ENCODE measurements around the gene GATB. TPM values are rescaled to one million over a fixed set of nuclear protein-coding genes. Genes with fewer than 3 reads are reported as not detected.

The GATB gene
- total and polyA plus RNA-seq, 2 donors (not counting 1 experiment from before 2014, with no cell fraction given) = 11.6 to 19.2 TPM

GRCh38 chr4:151709587-151709986 is 51.2 kb downstream of the GATB start:
- Histone ChIP-seq H3K4me2 (replicated peaks; ENCODE audit: low read depth, low read length, poor library complexity, severe bottlenecking) (no peak overlapping the region), H3K79me2 (ENCODE audit: control insufficient read depth, insufficient read depth, low read length) (no peaks in the 10 kb centered on the region), H3K27ac (ENCODE audit: low read length in 2 of 2) (no peak overlapping the region), H4K20me1 (ENCODE audit: control insufficient read depth, insufficient read depth, low read length, poor library complexity, severe bottlenecking) (no peaks in the 10 kb centered on the region), H2AFZ (ENCODE audit: insufficient read depth, low read depth, low read length, poor library complexity, severe bottlenecking) (no peak overlapping the region), H3K4me3 (ENCODE audit: control extremely low read depth in 1 of 5, extremely low read depth in 1 of 5, insufficient read depth in 1 of 5, low read depth in 2 of 5, low read length in 4 of 5) (no peak overlapping the region), H3K4me1 (ENCODE audit: control insufficient read depth in 2 of 2, insufficient read depth in 2 of 2, low read length in 2 of 2) (no peaks in the 10 kb centered on the region), H3K9me3 (ENCODE audit: control extremely low read depth in 1 of 3, control insufficient read depth in 2 of 3, insufficient read depth in 1 of 3, low read length in 2 of 3) (no peaks in the 10 kb centered on the region), H3K27me3 (replicated peaks in 1 of 4; ENCODE audit: control extremely low read depth in 1 of 4, control insufficient read depth in 3 of 4, insufficient read depth in 4 of 4, low read length in 3 of 4) (no peaks in the 10 kb centered on the region), H3K9ac (ENCODE audit: low read length) (no peak overlapping the region), H3K36me3 (replicated peaks in 1 of 2; ENCODE audit: control extremely low read depth in 1 of 2, control insufficient read depth in 1 of 2, extremely low read depth in 1 of 2, insufficient read depth in 2 of 2, low read length in 1 of 2) (peaks cover 0 to 27% of the 10 kb centered on the region in 2 experiments)
- Mint-ChIP-seq H3K27ac (no peak overlapping the region), H3K4me1 (no peaks in the 10 kb centered on the region), H3K27me3 (no peaks in the 10 kb centered on the region), H3K4me3 (no peak overlapping the region), H3K9me3 (ENCODE audit: insufficient read depth) (no peaks in the 10 kb centered on the region)
- 98% methylated on average over 7 of the region's 7 CpGs for WGBS (ENCODE audit: insufficient coverage)
- no peak for ATAC-seq (ENCODE audit: low read depth)
- TF ChIP-seq EZH2 (IDR thresholded peaks at IDR 0.05; ENCODE audit: borderline replicate concordance, insufficient read depth, low read depth, low read length, poor library complexity, severe bottlenecking) (no peak), CTCF (IDR thresholded peaks at IDR 0.05) (no peak)
- intact Hi-C loops (cut with micrococcal nuclease) = no loop called here
- CTCF ChIA-PET = no interaction called here
- POLR2A ChIA-PET = no interaction called here
- DNase-seq = no peak

GRCh38 chr4:151709071-151709470 is 51.7 kb downstream of the GATB start:
- no peak overlapping the region for H3K27ac Mint-ChIP-seq
- ATAC-seq (ENCODE audit: low read depth) (no peak), DNase-seq (no peak)
- ChIA-PET POLR2A (no interaction called here), CTCF (no interaction called here)
- WGBS (ENCODE audit: insufficient coverage) = 96% methylated on average over 5 of the region's 6 CpGs
- Histone ChIP-seq H3K27ac (ENCODE audit: low read length in 2 of 2) (no peak overlapping the region), H3K9ac (ENCODE audit: low read length) (no peak overlapping the region), H3K27me3 (replicated peaks in 1 of 4; ENCODE audit: control extremely low read depth in 1 of 4, control insufficient read depth in 3 of 4, insufficient read depth in 4 of 4, low read length in 3 of 4) (no peaks in the 10 kb centered on the region), H3K4me2 (replicated peaks; ENCODE audit: low read depth, low read length, poor library complexity, severe bottlenecking) (no peak overlapping the region), H2AFZ (ENCODE audit: insufficient read depth, low read depth, low read length, poor library complexity, severe bottlenecking) (no peak overlapping the region), H4K20me1 (ENCODE audit: control insufficient read depth, insufficient read depth, low read length, poor library complexity, severe bottlenecking) (no peaks in the 10 kb centered on the region), H3K79me2 (ENCODE audit: control insufficient read depth, insufficient read depth, low read length) (no peaks in the 10 kb centered on the region), H3K4me3 (ENCODE audit: control extremely low read depth in 1 of 5, extremely low read depth in 1 of 5, insufficient read depth in 1 of 5, low read depth in 2 of 5, low read length in 4 of 5) (no peak overlapping the region), H3K36me3 (replicated peaks in 1 of 2; ENCODE audit: control extremely low read depth in 1 of 2, control insufficient read depth in 1 of 2, extremely low read depth in 1 of 2, insufficient read depth in 2 of 2, low read length in 1 of 2) (peaks cover 0 to 21% of the 10 kb centered on the region in 2 experiments), H3K4me1 (ENCODE audit: control insufficient read depth in 2 of 2, insufficient read depth in 2 of 2, low read length in 2 of 2) (no peaks in the 10 kb centered on the region), H3K9me3 (ENCODE audit: control extremely low read depth in 1 of 3, control insufficient read depth in 2 of 3, insufficient read depth in 1 of 3, low read length in 2 of 3) (no peaks in the 10 kb centered on the region)
- no peaks in the 10 kb centered on the region for H3K27me3 Mint-ChIP-seq
- no peak for TF ChIP-seq CTCF (IDR thresholded peaks at IDR 0.05)
- no peak for TF ChIP-seq EZH2 (IDR thresholded peaks at IDR 0.05; ENCODE audit: borderline replicate concordance, insufficient read depth, low read depth, low read length, poor library complexity, severe bottlenecking)
- no peaks in the 10 kb centered on the region for H3K9me3 Mint-ChIP-seq (ENCODE audit: insufficient read depth)
- no peaks in the 10 kb centered on the region for H3K4me1 Mint-ChIP-seq
- H3K4me3 Mint-ChIP-seq = no peak overlapping the region
- intact Hi-C loops (cut with micrococcal nuclease) = no loop called here
